Measurements from ENCODE around the gene MRPL58. TPM values are rescaled to one million over a fixed set of nuclear protein-coding genes. Genes with fewer than 3 reads are reported as not detected.
"Not testable (repeated sequence)": the region's sequence is repeated elsewhere in the genome, so short reads cannot be mapped to it uniquely, and the experiment has no call there.

The MRPL58 gene
- polyA plus RNA-seq, 6 donors from 2014 or later = 32.4 to 47.3 (median 39.6) TPM

- H3K9me3 Mint-ChIP-seq = no peaks in the 10 kb centered on the region
- DNase-seq = no peak
- no peak for ATAC-seq (ENCODE audit: low read depth in 2 of 2)
- no peaks in the 10 kb centered on the region for H3K36me3 Mint-ChIP-seq
- peaks cover 15 to 22% (median 16%) of the 10 kb centered on the region in 3 donors for H3K4me1 Mint-ChIP-seq
- H3K4me3 Mint-ChIP-seq = no peak overlapping the region
- H3K27me3 Mint-ChIP-seq = peaks cover 8 to 57% (median 41%) of the 10 kb centered on the region in 3 donors
- H3K27ac Mint-ChIP-seq = no peak overlapping the region
Measured at GRCh38 chr17:74977802-74978201, 34.7 kb upstream of the MRPL58 start.

- ATAC-seq (ENCODE audit: low read depth in 2 of 2) (no peak), DNase-seq (no peak)
- H3K4me1 Mint-ChIP-seq = peaks cover 10 to 18% (median 12%) of the 10 kb centered on the region in 3 donors
- peak overlapping the region in 1 of 8 donors; percentile 59 for H3K4me3 Mint-ChIP-seq
- H3K27me3 Mint-ChIP-seq = peaks cover 8 to 52% (median 37%) of the 10 kb centered on the region in 3 donors
- no peaks in the 10 kb centered on the region for H3K36me3 Mint-ChIP-seq
- no peaks in the 10 kb centered on the region for H3K9me3 Mint-ChIP-seq
- no peak overlapping the region for H3K27ac Mint-ChIP-seq
Measured at GRCh38 chr17:74978240-74978639, 34.2 kb upstream of the MRPL58 start.

GRCh38 chr17:74979408-74980146 lies 32.9 kb upstream of the MRPL58 start:
- Mint-ChIP-seq H3K4me1 (peaks cover 9 to 18% (median 11%) of the 10 kb centered on the region in 3 donors), H3K4me3 (peak overlapping the region in 3 of 8 donors; percentile 15 to 43 (median 37)), H3K9me3 (no peaks in the 10 kb centered on the region), H3K27me3 (peaks cover 13 to 42% (median 31%) of the 10 kb centered on the region in 3 donors), H3K36me3 (no peaks in the 10 kb centered on the region), H3K27ac (no peak overlapping the region)
- no peak for ATAC-seq (ENCODE audit: low read depth in 2 of 2)
- no peak for DNase-seq

GRCh38 chr17:74981318-74981978 lies 31.0 kb upstream of the MRPL58 start:
- no peaks in the 10 kb centered on the region for H3K36me3 Mint-ChIP-seq
- H3K27ac Mint-ChIP-seq = peak overlapping the region in 4 of 6 donors; percentile 52 to 90 (median 62)
- peaks cover 17 to 45% (median 35%) of the 10 kb centered on the region in 3 donors for H3K27me3 Mint-ChIP-seq
- peak overlapping the region; percentile 77 to 95 (median 92) for H3K4me3 Mint-ChIP-seq
- no peak for DNase-seq
- H3K9me3 Mint-ChIP-seq = no peaks in the 10 kb centered on the region
- ATAC-seq (ENCODE audit: low read depth in 2 of 2) = peak; percentile 7 to 11
- H3K4me1 Mint-ChIP-seq = peaks cover 9 to 18% (median 11%) of the 10 kb centered on the region in 3 donors

- no peaks in the 10 kb centered on the region for H3K9me3 Mint-ChIP-seq
- DNase-seq (peak; percentile 71), ATAC-seq (ENCODE audit: low read depth in 2 of 2) (peak; percentile 94)
- peaks cover 16 to 41% (median 28%) of the 10 kb centered on the region in 3 donors for H3K27me3 Mint-ChIP-seq
- H3K4me3 Mint-ChIP-seq = peak overlapping the region; percentile 77 to 95 (median 92)
- no peaks in the 10 kb centered on the region for H3K36me3 Mint-ChIP-seq
- peaks cover 10 to 22% (median 14%) of the 10 kb centered on the region in 3 donors for H3K4me1 Mint-ChIP-seq
- peak overlapping the region in 4 of 6 donors; percentile 52 to 90 (median 62) for H3K27ac Mint-ChIP-seq
Measured at GRCh38 chr17:74981979-74982662, 30.3 kb upstream of the MRPL58 start.

- DNase-seq; H3K9me3 Mint-ChIP-seq; H3K36me3 Mint-ChIP-seq; ATAC-seq (ENCODE audit: low read depth in 2 of 2): not testable (repeated sequence)
- Mint-ChIP-seq H3K4me1 (peaks cover 11 to 25% (median 16%) of the 10 kb centered on the region in 3 donors), H3K27ac (peak overlapping the region in 2 of 6 donors; percentile 59 to 66), H3K27me3 (peaks cover 19 to 39% (median 25%) of the 10 kb centered on the region in 3 donors), H3K4me3 (peak overlapping the region; percentile 66 to 95 (median 82))
Measured at GRCh38 chr17:74982663-74983313, 29.7 kb upstream of the MRPL58 start.

GRCh38 chr17:74986206-74986576 lies 26.3 kb upstream of the MRPL58 start:
- Mint-ChIP-seq H3K4me3 (peak overlapping the region in 1 of 8 donors; percentile 73), H3K4me1 (peaks cover 14 to 21% (median 15%) of the 10 kb centered on the region in 3 donors), H3K27me3 (peaks cover 8 to 40% (median 14%) of the 10 kb centered on the region in 3 donors), H3K9me3 (no peaks in the 10 kb centered on the region), H3K36me3 (no peaks in the 10 kb centered on the region), H3K27ac (peak overlapping the region in 1 of 6 donors; percentile 19)
- no peak for DNase-seq
- ATAC-seq (ENCODE audit: low read depth in 2 of 2) = no peak

GRCh38 chr17:74987418-74987908 lies 25.0 kb upstream of the MRPL58 start, which contains the start of gene CDR2L:
Gene CDR2L, plus strand, starts transcription at chr17:74987632. Its CDS starts 412 bp downstream, at chr17:74988044.
- H3K4me3 Mint-ChIP-seq = peak within 1 kb of the TSS; percentile 76 to 92 (median 85)
- no peaks in the 10 kb centered on the region for H3K36me3 Mint-ChIP-seq
- DNase-seq (peak; percentile 95), ATAC-seq (ENCODE audit: low read depth in 2 of 2) (peak; percentile 97)
- peaks cover 13 to 43% (median 15%) of the 10 kb centered on the region in 3 donors for H3K27me3 Mint-ChIP-seq
- H3K27ac Mint-ChIP-seq = peak within 1 kb of the TSS in 5 of 6 donors; percentile 8 to 92 (median 53)
- peaks cover 5 to 13% (median 9%) of the 10 kb centered on the region in 3 donors for H3K4me1 Mint-ChIP-seq
- H3K9me3 Mint-ChIP-seq = no peaks in the 10 kb centered on the region

- H3K4me3 Mint-ChIP-seq = peak overlapping the region; percentile 76 to 90 (median 83)
- peak; percentile 40 to 45 for ATAC-seq (ENCODE audit: low read depth in 2 of 2)
Measured at GRCh38 chr17:74987909-74988711, 24.4 kb upstream of the MRPL58 start.

GRCh38 chr17:74990581-74991105 lies 21.8 kb upstream of the MRPL58 start:
- Mint-ChIP-seq H3K27ac (peak overlapping the region in 2 of 6 donors; percentile 36 to 47), H3K27me3 (peaks cover 11 to 37% (median 13%) of the 10 kb centered on the region in 3 donors), H3K4me1 (peaks cover 5 to 11% (median 9%) of the 10 kb centered on the region in 3 donors), H3K4me3 (peak overlapping the region in 2 of 8 donors; percentile 53 to 59), H3K36me3 (no peaks in the 10 kb centered on the region), H3K9me3 (no peaks in the 10 kb centered on the region)
- ATAC-seq (ENCODE audit: low read depth in 2 of 2) = no peak
- no peak for DNase-seq

More at GRCh38 chr17:74987909-74988711, 24.4 kb upstream of the MRPL58 start:
- Mint-ChIP-seq H3K36me3 (no peaks in the 10 kb centered on the region), H3K27me3 (peaks cover 17 to 45% (median 21%) of the 10 kb centered on the region in 3 donors), H3K4me1 (peaks cover 5 to 11% (median 9%) of the 10 kb centered on the region in 3 donors), H3K9me3 (no peaks in the 10 kb centered on the region), H3K27ac (peak overlapping the region in 1 of 6 donors; percentile 8)
- no peak for DNase-seq

- H3K4me3 Mint-ChIP-seq = peak overlapping the region in 1 of 8 donors; percentile 24
- H3K27me3 Mint-ChIP-seq = peaks cover 9 to 37% (median 10%) of the 10 kb centered on the region in 3 donors
- H3K9me3 Mint-ChIP-seq = no peaks in the 10 kb centered on the region
- no peaks in the 10 kb centered on the region for H3K36me3 Mint-ChIP-seq
- no peak overlapping the region for H3K27ac Mint-ChIP-seq
- ATAC-seq (ENCODE audit: low read depth in 2 of 2) = no peak
- peaks cover 1 to 6% (median 5%) of the 10 kb centered on the region in 3 donors for H3K4me1 Mint-ChIP-seq
- no peak for DNase-seq
Measured at GRCh38 chr17:74992223-74992622, 20.2 kb upstream of the MRPL58 start.

All from naive B cell (primary cell).